GM20000 (cell line): ENCODE data around the gene RETN.

Experiments
- DNase-seq: peaks from one replicate; pipeline ENCODE4 v3.0.0; 2012; ENCODE audit warnings: low spot score
- TF ChIP-seq, protein P1 (sequence below): IDR thresholded peaks from 2 replicates; pipeline ENCODE4 v1.5.1; 2012; ENCODE audit warnings: mild to moderate bottlenecking, control low read depth; ENCODE audit errors: extremely low read depth, missing control alignments

The RETN gene

DNA sequence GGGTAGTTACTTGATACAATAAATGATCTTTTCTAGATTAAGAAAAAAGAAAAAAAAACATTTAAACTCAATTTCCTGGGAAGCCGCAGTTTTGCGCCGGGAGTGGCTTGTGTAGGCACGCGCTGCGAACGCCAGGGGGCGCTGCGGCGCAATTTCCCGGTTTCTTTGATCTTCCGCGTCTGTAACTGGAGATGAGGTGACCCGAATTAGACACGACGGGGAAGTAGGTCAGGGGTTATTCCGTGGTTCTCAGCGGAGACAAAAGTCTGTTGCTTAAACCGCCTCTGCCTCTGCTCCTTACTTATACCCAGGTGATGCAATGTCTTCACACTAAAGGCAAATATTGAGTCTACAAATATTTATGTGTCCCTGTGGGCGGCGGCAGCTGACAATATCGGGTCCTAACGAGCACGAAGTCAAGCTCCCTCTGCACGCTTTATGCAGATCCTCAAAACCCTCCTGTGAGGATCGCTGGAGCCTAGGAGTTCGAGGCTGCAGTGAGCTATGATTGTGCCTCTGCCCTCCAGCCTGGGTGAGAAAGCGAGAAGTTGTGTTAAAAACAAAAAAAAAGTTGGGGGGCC lies 16.7 kb upstream of the RETN start:
- TF ChIP-seq, protein P1, sequence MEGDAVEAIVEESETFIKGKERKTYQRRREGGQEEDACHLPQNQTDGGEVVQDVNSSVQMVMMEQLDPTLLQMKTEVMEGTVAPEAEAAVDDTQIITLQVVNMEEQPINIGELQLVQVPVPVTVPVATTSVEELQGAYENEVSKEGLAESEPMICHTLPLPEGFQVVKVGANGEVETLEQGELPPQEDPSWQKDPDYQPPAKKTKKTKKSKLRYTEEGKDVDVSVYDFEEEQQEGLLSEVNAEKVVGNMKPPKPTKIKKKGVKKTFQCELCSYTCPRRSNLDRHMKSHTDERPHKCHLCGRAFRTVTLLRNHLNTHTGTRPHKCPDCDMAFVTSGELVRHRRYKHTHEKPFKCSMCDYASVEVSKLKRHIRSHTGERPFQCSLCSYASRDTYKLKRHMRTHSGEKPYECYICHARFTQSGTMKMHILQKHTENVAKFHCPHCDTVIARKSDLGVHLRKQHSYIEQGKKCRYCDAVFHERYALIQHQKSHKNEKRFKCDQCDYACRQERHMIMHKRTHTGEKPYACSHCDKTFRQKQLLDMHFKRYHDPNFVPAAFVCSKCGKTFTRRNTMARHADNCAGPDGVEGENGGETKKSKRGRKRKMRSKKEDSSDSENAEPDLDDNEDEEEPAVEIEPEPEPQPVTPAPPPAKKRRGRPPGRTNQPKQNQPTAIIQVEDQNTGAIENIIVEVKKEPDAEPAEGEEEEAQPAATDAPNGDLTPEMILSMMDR: peak; percentile 89
- peak; percentile 90 for DNase-seq

DNA sequence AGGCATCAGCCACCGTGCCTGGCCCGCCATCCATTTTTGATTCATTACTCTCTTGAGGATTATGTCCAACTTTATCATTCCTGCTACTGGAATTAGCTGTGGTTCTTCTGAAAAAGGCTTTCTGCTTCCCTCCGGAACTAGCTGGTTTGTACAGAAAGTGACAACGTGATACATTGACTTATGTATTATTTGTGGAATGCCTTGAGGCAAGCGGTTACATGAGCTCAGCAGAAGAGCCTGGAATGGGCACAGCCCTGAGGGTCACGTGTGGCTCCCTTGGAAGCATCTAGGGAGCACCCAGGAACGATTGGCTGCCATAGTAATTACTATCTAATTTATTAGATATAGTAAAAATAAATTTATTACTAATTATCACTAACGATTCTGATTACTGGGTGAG lies 14.4 kb upstream of the RETN start:
- TF ChIP-seq, protein P1: no peak
- no peak for DNase-seq

DNA sequence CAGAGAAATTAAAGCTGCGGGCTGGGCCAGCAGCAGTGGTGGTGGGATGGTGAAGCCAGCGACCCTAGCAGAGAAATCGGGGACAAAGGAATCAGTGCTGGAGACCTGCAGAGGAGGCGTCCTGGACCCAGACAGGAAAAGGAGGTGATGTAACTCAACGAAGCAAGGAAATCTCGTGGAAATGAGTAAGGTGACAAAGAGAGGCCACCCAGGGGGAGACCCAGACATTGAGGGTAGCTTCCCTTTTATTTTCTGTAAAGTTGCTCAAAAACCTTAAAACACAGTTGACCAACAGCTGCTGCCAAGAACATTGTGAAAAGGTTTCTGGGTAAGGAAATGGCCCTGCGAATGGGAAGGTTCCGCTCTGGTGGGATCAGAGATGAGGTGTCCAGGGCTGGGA lies 13.3 kb upstream of the RETN start:
- TF ChIP-seq, protein P1: no peak
- no peak for DNase-seq

DNA sequence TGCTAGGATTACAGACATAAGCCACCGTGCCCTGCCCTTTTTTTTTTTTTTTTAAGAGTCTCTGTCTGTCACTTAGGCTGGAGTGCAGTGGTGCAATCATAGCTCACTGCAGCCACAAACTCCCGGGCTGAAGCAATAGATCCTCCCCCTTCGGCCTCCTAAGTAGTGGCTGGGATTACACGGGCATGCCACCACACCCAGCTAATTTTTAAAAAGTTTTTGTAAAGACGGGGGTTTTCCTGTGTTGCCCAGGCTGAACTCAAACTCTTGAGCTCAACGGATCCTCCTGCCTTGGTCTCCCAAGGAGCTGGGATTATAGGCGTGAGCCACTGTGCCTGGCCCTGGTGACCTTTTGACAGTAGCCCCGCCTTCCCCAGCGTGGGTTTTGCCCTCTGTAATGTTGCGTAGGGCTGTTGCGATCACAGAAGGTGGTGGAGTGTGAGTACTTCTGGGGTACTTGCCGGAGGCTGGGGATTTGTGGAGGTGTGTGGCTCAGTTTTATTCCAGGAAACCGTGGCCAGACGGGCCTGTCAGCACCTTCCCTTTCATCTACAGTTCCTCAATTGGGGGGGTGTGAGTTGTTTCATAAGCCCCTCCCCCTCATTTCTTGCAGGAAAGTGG lies 11.6 kb upstream of the RETN start:
- TF ChIP-seq, protein P1: no peak
- DNase-seq: no peak

DNA sequence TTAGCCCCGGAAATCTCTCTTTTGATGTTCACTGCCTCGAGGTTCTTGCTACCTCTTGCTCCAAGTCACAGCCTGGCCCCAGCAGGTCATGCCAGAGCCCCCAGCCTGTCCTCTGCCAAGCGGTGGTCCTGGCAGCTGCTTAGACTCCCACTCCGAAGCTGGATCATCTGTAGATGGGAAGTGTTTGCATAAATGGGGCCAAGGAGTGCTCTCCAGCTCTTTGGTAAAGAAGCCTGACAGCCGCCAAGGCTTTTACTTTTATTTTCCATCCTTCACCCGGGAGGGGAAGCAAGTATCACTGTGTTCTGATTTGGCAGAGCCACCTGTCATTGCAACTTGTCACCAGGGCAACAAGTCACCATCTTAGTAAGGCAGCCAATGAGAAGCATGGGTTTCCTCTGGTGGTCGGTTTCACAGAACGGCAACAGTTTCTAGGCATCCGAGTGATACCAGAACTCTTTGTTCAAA lies 10.6 kb upstream of the RETN start:
- TF ChIP-seq, protein P1: no peak

DNA sequence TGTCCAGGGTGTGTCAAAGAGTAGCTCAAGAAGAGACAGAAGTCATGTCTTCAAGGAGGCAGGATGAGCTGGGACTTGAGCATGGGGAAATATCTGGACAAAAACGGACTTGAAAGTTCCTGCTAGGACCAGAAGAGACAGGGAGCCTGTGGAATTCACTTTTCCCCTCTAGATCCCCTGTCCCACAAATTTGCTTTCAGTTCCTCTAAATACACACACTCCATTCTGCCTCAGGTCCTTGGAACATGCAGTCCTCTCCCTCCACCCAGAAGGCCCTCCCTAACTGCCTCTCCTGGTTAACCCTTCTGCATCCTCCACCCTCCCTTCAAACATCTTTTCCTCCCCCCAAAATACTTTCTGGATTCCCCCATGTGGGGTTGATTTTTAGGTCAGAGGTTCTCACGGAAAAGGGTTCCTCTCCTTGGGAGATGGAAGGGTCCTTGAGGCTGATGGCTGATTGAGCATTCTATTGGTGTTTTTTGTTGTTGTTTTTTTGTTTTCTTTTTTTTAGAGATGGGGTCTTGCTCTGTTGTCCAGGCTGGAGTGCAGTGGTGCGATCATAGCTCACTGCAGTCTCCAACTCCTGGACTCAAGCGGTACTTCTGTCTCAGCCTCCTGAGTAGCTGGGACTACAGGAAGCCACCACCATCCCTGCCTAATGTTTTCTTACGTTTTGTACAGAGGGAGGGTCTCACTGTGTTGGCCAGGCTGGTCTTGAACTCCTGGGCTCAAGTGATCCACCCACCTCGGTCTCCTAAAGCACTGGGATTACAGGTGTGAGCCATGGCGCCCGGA lies 6.9 kb upstream of the RETN start:
- no peak for DNase-seq
- TF ChIP-seq, protein P1: no peak

More for the DNA sequence above, 10.6 kb upstream of the RETN start:
- peak; percentile 93 for DNase-seq

DNA sequence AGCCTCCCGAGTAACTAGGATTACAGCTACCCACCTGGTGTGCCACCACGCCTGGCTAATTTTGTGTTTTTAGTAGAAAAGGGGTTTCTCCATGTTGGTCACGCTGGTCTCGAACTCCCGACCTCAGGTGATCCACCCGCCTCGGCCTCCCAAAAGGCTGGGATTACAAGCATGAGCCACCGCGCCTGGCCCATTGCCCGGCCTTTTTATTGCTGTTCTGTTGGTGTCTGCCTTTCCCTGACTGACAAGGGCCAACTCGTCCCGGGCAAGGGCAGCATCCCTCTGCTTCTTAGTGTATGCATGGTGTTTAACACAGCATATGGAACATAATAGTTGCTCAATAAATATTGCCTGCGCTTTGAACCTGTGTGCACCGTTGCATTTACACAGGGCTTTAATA lies 6.2 kb upstream of the RETN start:
- DNase-seq: no peak
- TF ChIP-seq, protein P1: no peak
